Liver (tissue), 3 donors: Measurements from ENCODE around the gene MAMSTR.

Source experiments
- ATF3 ChIP-seq: IDR thresholded peaks from 2 replicates; pipeline ENCODE4 v1.6.1; 2016; ENCODE audit warnings: antibody characterized with exemption
- CTCF ChIP-seq: fragments of 150-350 bp; IDR thresholded peaks from 2 replicates; pipeline ENCODE4 v1.5.1; 2017; ENCODE audit warnings: improper control_type of control experiment, low read depth, low read length; ENCODE audit not compliant: missing input control
- EGR1 ChIP-seq, 2 donors: IDR thresholded peaks; 2 replicates each; pipeline ENCODE4 v1.6.1; 2016 to 2018; ENCODE audit warnings: antibody characterized with exemption in 2 of 2, low read depth in 2 of 2
- FOXA1 ChIP-seq: IDR thresholded peaks from 2 replicates; pipeline ENCODE4 v1.6.1; 2016; ENCODE audit warnings: antibody characterized with exemption
- GABPA ChIP-seq, 2 donors: IDR thresholded peaks in 1 of 2; conservative IDR thresholded peaks in 1 of 2; 2 replicates each; pipeline ENCODE4 v1.6.1; 2016; ENCODE audit warnings: antibody characterized with exemption in 2 of 2, mild to moderate bottlenecking in 1 of 2, moderate library complexity in 1 of 2
- JUND ChIP-seq, 2 donors: IDR thresholded peaks; 2 replicates each; pipeline ENCODE4 v1.6.1; 2016; ENCODE audit warnings: antibody characterized with exemption in 2 of 2
- MAX ChIP-seq: IDR thresholded peaks from 2 replicates; pipeline ENCODE4 v1.6.1; 2016; ENCODE audit warnings: antibody characterized with exemption
- RAD21 ChIP-seq, 2 donors: IDR thresholded peaks; 2 replicates each; pipeline ENCODE4 v1.6.1; 2016; ENCODE audit warnings: antibody characterized with exemption in 2 of 2, mild to moderate bottlenecking in 2 of 2
- REST ChIP-seq: IDR thresholded peaks from 2 replicates; pipeline ENCODE4 v1.6.1; 2016; ENCODE audit warnings: antibody characterized with exemption, mild to moderate bottlenecking
- RXRA ChIP-seq, 2 donors: IDR thresholded peaks; 2 replicates each; pipeline ENCODE4 v1.6.1; 2017 to 2018; ENCODE audit warnings: antibody characterized with exemption in 2 of 2, mild to moderate bottlenecking in 1 of 2
- SP1 ChIP-seq: IDR thresholded peaks from 2 replicates; pipeline ENCODE4 v1.6.1; 2018; ENCODE audit warnings: antibody characterized with exemption, mild to moderate bottlenecking
- TAF1 ChIP-seq: conservative IDR thresholded peaks from 2 replicates; pipeline ENCODE4 v1.6.1; 2016; ENCODE audit warnings: antibody characterized with exemption, mild to moderate bottlenecking
- YY1 ChIP-seq: IDR thresholded peaks from 2 replicates; pipeline ENCODE4 v1.6.1; 2016; ENCODE audit warnings: antibody characterized with exemption, mild to moderate bottlenecking
- ZBTB33 ChIP-seq: IDR thresholded peaks from 2 replicates; pipeline ENCODE4 v1.6.1; 2016; ENCODE audit warnings: antibody characterized with exemption
- donor health status: healthy.
- donor health status: healthy.

- TF ChIP-seq CTCF (no peak), RAD21 (IDR thresholded peaks at IDR 0.05) (no peak), MAX (no peak), JUND (IDR thresholded peaks at IDR 0.05) (no peak), FOXA1 (no peak), ATF3 (no peak), REST (no peak), EGR1 (IDR thresholded peaks at IDR 0.05; ENCODE audit: low read depth in 2 of 2) (no peak), SP1 (no peak), YY1 (no peak), TAF1 (no peak), RXRA (IDR thresholded peaks at IDR 0.05) (no peak), GABPA (IDR thresholded peaks at IDR 0.05 in 1 of 2, conservative IDR thresholded peaks at IDR 0.05 in 1 of 2) (no peak), ZBTB33 (no peak)
Observed at GRCh38 chr19:48680436-48681126, 38.9 kb downstream of the MAMSTR start.
